Parathyroid adenoma (tissue), 2 donors: ENCODE data around the gene CAPZB.

Source experiments
- H2AFZ ChIP-seq: fragments of 300-600 bp; sonication (generic); one replicate; pipeline ENCODE4 v1.7.0; 2017; ENCODE audit warnings: antibody characterized with exemption, mild to moderate bottlenecking
- H3K27ac ChIP-seq: fragments of 300-600 bp; sonication (generic); one replicate; pipeline ENCODE4 v1.7.0; 2017
- H3K27me3 ChIP-seq: fragments of 300-600 bp; sonication (generic); one replicate; pipeline ENCODE4 v1.7.0; 2017; ENCODE audit warnings: low read length; ENCODE audit not compliant: control insufficient read depth, insufficient read depth
- H3K36me3 ChIP-seq: fragments of 300-600 bp; sonication (generic); one replicate; pipeline ENCODE4 v1.7.0; 2017; ENCODE audit warnings: low read length; ENCODE audit not compliant: control insufficient read depth, insufficient read depth
- H3K4me1 ChIP-seq: fragments of 300-600 bp; sonication (generic); one replicate; pipeline ENCODE4 v1.7.0; 2017; ENCODE audit warnings: control low read depth
- H3K4me2 ChIP-seq: fragments of 300-600 bp; sonication (generic); one replicate; pipeline ENCODE4 v1.7.0; 2017; ENCODE audit warnings: low read length
- H3K4me3 ChIP-seq: fragments of 300-600 bp; sonication (generic); one replicate; pipeline ENCODE4 v1.7.0; 2017; ENCODE audit warnings: low read depth, low read length
- H3K79me2 ChIP-seq: fragments of 300-600 bp; sonication (generic); one replicate; pipeline ENCODE4 v1.7.0; 2017; ENCODE audit warnings: control low read depth
- H3K9ac ChIP-seq: fragments of 300-600 bp; sonication (generic); one replicate; pipeline ENCODE4 v1.7.0; 2017; ENCODE audit warnings: mild to moderate bottlenecking
- H3K9me3 ChIP-seq: fragments of 300-600 bp; sonication (generic); one replicate; pipeline ENCODE4 v1.7.0; 2017; ENCODE audit warnings: low read length; ENCODE audit not compliant: control insufficient read depth
- CTCF ChIP-seq: fragments of 300-600 bp; sonication (generic); IDR thresholded peaks from one replicate; pipeline ENCODE4 v1.7.0; 2017; ENCODE audit warnings: antibody characterized with exemption, mild to moderate bottlenecking
- donor health status: primary hyperparathyroidism.

CAPZB gene

GRCh38 chr1:19429611-19430010 is 55.7 kb downstream of the CAPZB start:
- no peaks in the 10 kb centered on the region for H3K36me3 ChIP-seq
- H3K79me2 ChIP-seq, result peaks cover 36% of the 10 kb centered on the region
- no peak overlapping the region for H3K9ac ChIP-seq
- TF ChIP-seq CTCF, result no peak
- H3K9me3 ChIP-seq, result no peaks in the 10 kb centered on the region
- no peak overlapping the region for H2AFZ ChIP-seq
- no peaks in the 10 kb centered on the region for H3K27me3 ChIP-seq
- H3K4me3 ChIP-seq, result no peak overlapping the region
- H3K4me1 ChIP-seq, result peaks cover 12% of the 10 kb centered on the region
- H3K4me2 ChIP-seq, result no peak overlapping the region
- no peak overlapping the region for H3K27ac ChIP-seq

GRCh38 chr1:19427087-19427781 is 58.1 kb downstream of the CAPZB start:
- Histone ChIP-seq H3K36me3 (no peaks in the 10 kb centered on the region), H3K4me3 (no peak overlapping the region), H3K4me1 (peaks cover 12% of the 10 kb centered on the region)

GRCh38 chr1:19426294-19427086 is 58.8 kb downstream of the CAPZB start:
- Histone ChIP-seq H3K4me1 (peaks cover 12% of the 10 kb centered on the region), H3K9ac (no peak overlapping the region), H3K27me3 (no peaks in the 10 kb centered on the region), H2AFZ (no peak overlapping the region), H3K4me2 (no peak overlapping the region), H3K9me3 (no peaks in the 10 kb centered on the region), H3K4me3 (no peak overlapping the region), H3K27ac (peak overlapping the region; percentile 29), H3K79me2 (peaks cover 44% of the 10 kb centered on the region), H3K36me3 (no peaks in the 10 kb centered on the region)
- TF ChIP-seq CTCF, result no peak

More at GRCh38 chr1:19427087-19427781, 58.1 kb downstream of the CAPZB start:
- H3K4me2 ChIP-seq, result no peak overlapping the region
- no peaks in the 10 kb centered on the region for H3K9me3 ChIP-seq
- H3K27me3 ChIP-seq, result no peaks in the 10 kb centered on the region
- H3K27ac ChIP-seq, result peak overlapping the region; percentile 29
- no peak for TF ChIP-seq CTCF
- H3K9ac ChIP-seq, result no peak overlapping the region
- H2AFZ ChIP-seq, result no peak overlapping the region
- peaks cover 44% of the 10 kb centered on the region for H3K79me2 ChIP-seq

GRCh38 chr1:19425646-19426239 is 59.6 kb downstream of the CAPZB start:
- H3K4me1 ChIP-seq, result peaks cover 14% of the 10 kb centered on the region
- no peak overlapping the region for H3K4me2 ChIP-seq
- no peaks in the 10 kb centered on the region for H3K36me3 ChIP-seq
- H3K9me3 ChIP-seq, result no peaks in the 10 kb centered on the region
- peaks cover 38% of the 10 kb centered on the region for H3K79me2 ChIP-seq
- no peak overlapping the region for H3K9ac ChIP-seq
- H3K27me3 ChIP-seq, result no peaks in the 10 kb centered on the region
- no peak overlapping the region for H3K27ac ChIP-seq
- H3K4me3 ChIP-seq, result no peak overlapping the region
- no peak for TF ChIP-seq CTCF
- H2AFZ ChIP-seq, result no peak overlapping the region
